ENCODE results near the gene AMD1. TPM values are rescaled to one million over a fixed set of nuclear protein-coding genes. Genes with fewer than 3 reads are reported as not detected.

Gene AMD1
- total RNA-seq, 6 experiments from 2014 or later: 11.5 to 49.4 (median 24.2) TPM

DNA sequence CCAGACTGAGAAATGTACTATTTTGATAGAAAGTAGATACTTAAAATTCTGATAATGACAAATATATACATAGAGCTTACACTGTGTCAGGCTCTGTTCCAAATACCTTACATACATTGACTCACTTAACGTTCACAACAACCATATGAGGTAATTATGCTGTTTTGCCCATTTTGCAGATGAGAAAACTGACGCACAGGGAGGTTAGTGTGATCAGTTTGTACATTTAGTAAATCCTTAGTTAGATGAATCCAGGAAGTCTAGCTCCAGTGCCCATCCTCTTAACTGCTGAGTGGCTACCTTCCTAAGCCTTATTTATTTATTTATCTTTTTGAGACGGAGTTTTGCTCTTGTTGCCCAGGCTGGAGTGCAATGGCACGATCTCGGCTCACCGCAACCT is 60.6 kb downstream of the AMD1 start:
- H3K4me1 ChIP-seq: no peaks in the 10 kb centered on the region
- no peak overlapping the region for H3K4me3 ChIP-seq
- 77% methylated on average over 6 of the region's 6 CpGs for WGBS (ENCODE audit: insufficient coverage, low coverage, low lambda C conversion rate, missing lambda C conversion rate)
- no peaks in the 10 kb centered on the region for H3K27me3 ChIP-seq
- intact Hi-C loops (cut with DNase I): no loop called here
- ATAC-seq: no peak
- H3K9me3 ChIP-seq: no peaks in the 10 kb centered on the region
- no peaks in the 10 kb centered on the region for H3K36me3 ChIP-seq
- H3K27ac ChIP-seq: no peak overlapping the region
- no peak for TF ChIP-seq POLR2A (IDR thresholded peaks at IDR 0.05)
- TF ChIP-seq, protein P1, sequence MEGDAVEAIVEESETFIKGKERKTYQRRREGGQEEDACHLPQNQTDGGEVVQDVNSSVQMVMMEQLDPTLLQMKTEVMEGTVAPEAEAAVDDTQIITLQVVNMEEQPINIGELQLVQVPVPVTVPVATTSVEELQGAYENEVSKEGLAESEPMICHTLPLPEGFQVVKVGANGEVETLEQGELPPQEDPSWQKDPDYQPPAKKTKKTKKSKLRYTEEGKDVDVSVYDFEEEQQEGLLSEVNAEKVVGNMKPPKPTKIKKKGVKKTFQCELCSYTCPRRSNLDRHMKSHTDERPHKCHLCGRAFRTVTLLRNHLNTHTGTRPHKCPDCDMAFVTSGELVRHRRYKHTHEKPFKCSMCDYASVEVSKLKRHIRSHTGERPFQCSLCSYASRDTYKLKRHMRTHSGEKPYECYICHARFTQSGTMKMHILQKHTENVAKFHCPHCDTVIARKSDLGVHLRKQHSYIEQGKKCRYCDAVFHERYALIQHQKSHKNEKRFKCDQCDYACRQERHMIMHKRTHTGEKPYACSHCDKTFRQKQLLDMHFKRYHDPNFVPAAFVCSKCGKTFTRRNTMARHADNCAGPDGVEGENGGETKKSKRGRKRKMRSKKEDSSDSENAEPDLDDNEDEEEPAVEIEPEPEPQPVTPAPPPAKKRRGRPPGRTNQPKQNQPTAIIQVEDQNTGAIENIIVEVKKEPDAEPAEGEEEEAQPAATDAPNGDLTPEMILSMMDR (IDR thresholded peaks at IDR 0.05): no peak
- DNase-seq: no peak

DNA sequence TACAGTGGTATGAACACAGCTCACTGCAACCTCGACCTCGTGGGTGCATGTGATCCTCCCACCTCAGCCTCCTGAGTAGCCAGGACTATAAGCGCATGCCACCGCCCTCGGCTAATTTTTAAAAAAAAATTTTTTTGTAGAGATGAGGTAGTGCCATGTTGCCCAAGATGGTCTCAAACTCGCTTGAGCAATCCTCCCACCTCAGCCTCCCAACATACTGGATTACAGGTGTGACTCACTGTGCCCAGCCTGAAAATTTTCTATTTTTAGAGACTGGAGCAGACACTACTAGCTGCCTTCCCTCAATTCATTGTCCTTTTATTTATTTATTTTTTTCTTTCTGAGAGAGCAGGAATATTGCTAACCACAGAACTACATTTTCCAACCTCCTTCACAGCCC is 63.6 kb downstream of the AMD1 start:
- no peaks in the 10 kb centered on the region for H3K36me3 ChIP-seq
- no peak for DNase-seq
- no peak for TF ChIP-seq POLR2A (IDR thresholded peaks at IDR 0.05)
- TF ChIP-seq, protein P1 (IDR thresholded peaks at IDR 0.05): no peak
- ATAC-seq: no peak
- 100% methylated on average over 5 of the region's 6 CpGs for WGBS (ENCODE audit: insufficient coverage, low coverage, low lambda C conversion rate, missing lambda C conversion rate)
- H3K4me3 ChIP-seq: no peak overlapping the region
- no peak overlapping the region for H3K27ac ChIP-seq
- no peaks in the 10 kb centered on the region for H3K9me3 ChIP-seq
- intact Hi-C loops (cut with DNase I): no loop called here
- no peaks in the 10 kb centered on the region for H3K27me3 ChIP-seq
- H3K4me1 ChIP-seq: no peaks in the 10 kb centered on the region

DNA sequence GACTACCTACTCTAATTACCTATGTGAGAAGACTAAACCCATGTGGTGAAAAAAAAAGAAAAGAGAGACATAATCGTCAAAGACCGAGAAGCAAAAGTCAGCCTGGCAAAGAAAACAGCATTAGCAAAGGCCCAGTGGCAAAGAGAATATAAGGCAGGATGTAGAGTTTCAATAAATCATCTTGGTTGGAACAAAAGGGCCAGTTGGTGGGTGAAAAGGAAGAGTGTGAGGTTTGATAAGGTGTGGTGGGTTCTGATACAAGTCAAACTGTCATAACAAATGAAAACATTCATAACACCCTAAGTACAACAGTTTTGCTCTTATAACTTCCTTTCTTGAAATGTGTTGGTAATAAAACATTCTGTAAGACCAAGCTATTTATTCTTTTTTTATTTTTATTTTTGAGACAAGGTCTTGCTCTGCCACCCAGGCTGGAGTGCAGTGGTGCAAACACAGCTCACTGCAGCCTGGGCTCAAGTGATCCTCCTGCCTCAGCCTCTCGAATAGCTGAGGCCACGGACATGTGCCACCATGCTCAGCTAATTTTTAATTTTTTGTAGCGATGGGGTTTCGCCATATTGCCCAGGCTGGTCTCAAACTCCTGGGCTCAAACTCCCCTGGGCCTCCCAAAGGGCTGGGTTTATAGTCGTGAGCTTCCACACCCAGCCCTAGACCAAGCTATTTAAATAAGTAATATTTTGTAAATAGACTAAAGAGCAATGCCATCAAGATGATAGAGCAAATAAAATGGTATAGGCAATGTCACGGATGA is 65.0 kb downstream of the AMD1 start:
- no peaks in the 10 kb centered on the region for H3K4me1 ChIP-seq
- H3K36me3 ChIP-seq: no peaks in the 10 kb centered on the region
- WGBS (ENCODE audit: insufficient coverage, low coverage, low lambda C conversion rate, missing lambda C conversion rate): 73% methylated on average over 8 of the region's 8 CpGs
- no peaks in the 10 kb centered on the region for H3K27me3 ChIP-seq
- DNase-seq (no peak), ATAC-seq (no peak)
- no peaks in the 10 kb centered on the region for H3K9me3 ChIP-seq
- no peak overlapping the region for H3K27ac ChIP-seq
- intact Hi-C loops (cut with DNase I): no loop called here
- H3K4me3 ChIP-seq: no peak overlapping the region
- TF ChIP-seq, protein P1 (IDR thresholded peaks at IDR 0.05): no peak
- TF ChIP-seq POLR2A (IDR thresholded peaks at IDR 0.05): no peak

DNA sequence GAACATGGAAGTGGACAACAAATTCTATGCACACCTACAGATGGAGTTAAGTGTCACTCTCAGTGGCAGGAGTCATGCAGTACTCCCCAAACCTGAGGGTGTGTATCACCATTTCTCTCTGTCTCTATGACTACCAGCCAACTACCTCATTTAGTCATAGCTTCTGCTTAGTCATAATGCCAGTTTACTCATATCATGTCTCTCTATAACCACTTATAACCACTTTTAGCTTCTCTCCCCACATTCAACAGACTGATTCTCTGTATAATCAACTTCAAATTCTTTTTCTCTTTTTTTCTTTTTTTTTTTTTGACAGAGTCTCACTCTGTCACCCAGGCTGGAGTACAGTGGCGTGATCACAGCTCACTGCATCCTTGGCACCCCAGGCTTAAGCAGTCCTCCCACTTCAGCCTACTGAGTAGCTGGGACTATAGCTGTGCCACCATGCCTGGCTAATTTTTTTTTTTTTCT is 70.1 kb downstream of the AMD1 start:
- no peak overlapping the region for H3K27ac ChIP-seq
- H3K36me3 ChIP-seq: no peaks in the 10 kb centered on the region
- no peak overlapping the region for H3K4me3 ChIP-seq
- TF ChIP-seq POLR2A (IDR thresholded peaks at IDR 0.05): no peak
- TF ChIP-seq, protein P1 (IDR thresholded peaks at IDR 0.05): no peak
- peak in 3 of 4 donors; percentile 12 to 87 (median 38) for ATAC-seq
- intact Hi-C loops (cut with DNase I): loop anchor here in 1 of 2 donors (5.0 kb wide), 1 partner anchor 262 kb away; no protein-coding TSS in a partner anchor
- H3K9me3 ChIP-seq: no peaks in the 10 kb centered on the region
- no peaks in the 10 kb centered on the region for H3K4me1 ChIP-seq
- H3K27me3 ChIP-seq: no peaks in the 10 kb centered on the region
- 57% methylated on average over 1 of the region's 1 CpG for WGBS (ENCODE audit: insufficient coverage, low coverage, low lambda C conversion rate, missing lambda C conversion rate)
- no peak for DNase-seq

Small RNA genes within 50 kb of the gene (small RNA-seq; reads per million reads assigned to genes)
- 0 reads per million in 2 experiments for gene RNU6-1115P
- gene SNORA40C: 0 reads per million in 2 experiments

Other genes starting within 250 kb of the AMD1 start
- gene CDK19, start 59.3 kb upstream of the AMD1 start, total RNA-seq: 1 to 10 TPM; 2.8 to 7.9 (median 5.5) TPM
- gene GTF3C6, start 83.9 kb downstream of the AMD1 start, total RNA-seq: 10 to 100 TPM; 21.2 to 47.7 (median 30.8) TPM
- 10 to 100 TPM; 11.2 to 30.1 (median 20.3) TPM for gene RPF2, start 107.3 kb downstream of the AMD1 start, total RNA-seq
- 10 to 100 TPM in 2 of 6 experiments, 1 to 10 TPM in 4; 2.9 to 15.8 (median 6.6) TPM for gene SLC16A10, start 212.7 kb downstream of the AMD1 start, total RNA-seq

All from right lobe of liver (tissue), 6 donors.